GM23338 (cell line): ENCODE measurements around the gene CFHR4. TPM values are rescaled to one million over a fixed set of nuclear protein-coding genes. Genes with fewer than 3 reads are reported as not detected.

ENCODE experiments used
- ATAC-seq: fragments of 200-7000 bp; cut with Tn5 transposase; 3 replicates; pipeline ENCODE4 v1.9.1; 2020
- DNase-seq: peaks from one replicate; pipeline ENCODE4 v3.0.0-alpha.2; 2015; ENCODE audit warnings: low spot score
- H2AFZ ChIP-seq: fragments of 200-600 bp; sonication (generic); 2 replicates; pipeline ENCODE4 v1.8.0; 2016; ENCODE audit warnings: antibody characterized with exemption, mild to moderate bottlenecking, moderate library complexity
- H3F3A ChIP-seq: fragments of 200-600 bp; sonication (generic); replicated peaks from 2 replicates; pipeline ENCODE4 v1.8.0; 2017; ENCODE audit warnings: antibody characterized with exemption, mixed run types, low read depth
- H3K27ac ChIP-seq: fragments of 200-600 bp; sonication (generic); 2 replicates; pipeline ENCODE4 v1.6.1; 2016; ENCODE audit warnings: low read depth
- H3K27me3 ChIP-seq: fragments of 200-600 bp; sonication (generic); 2 replicates; pipeline ENCODE4 v1.8.0; 2016; ENCODE audit warnings: mild to moderate bottlenecking, mixed run types, moderate library complexity; ENCODE audit not compliant: insufficient read depth
- H3K36me3 ChIP-seq: fragments of 200-600 bp; sonication (generic); 2 replicates; pipeline ENCODE4 v1.8.0; 2016; ENCODE audit warnings: mild to moderate bottlenecking; ENCODE audit not compliant: insufficient read depth
- H3K4me1 ChIP-seq: fragments of 200-600 bp; sonication (generic); 2 replicates; pipeline ENCODE4 v1.8.0; 2016; ENCODE audit warnings: mild to moderate bottlenecking, moderate library complexity; ENCODE audit not compliant: insufficient read depth
- H3K4me2 ChIP-seq: fragments of 200-600 bp; sonication (generic); 2 replicates; pipeline ENCODE4 v1.7.1; 2017; ENCODE audit warnings: mixed run types
- H3K4me3 ChIP-seq: fragments of 200-600 bp; sonication (generic); 2 replicates; pipeline ENCODE4 v1.6.1; 2016; ENCODE audit warnings: mixed run types
- H3K79me2 ChIP-seq: fragments of 200-600 bp; sonication (generic); replicated peaks from 2 replicates; pipeline ENCODE4 v1.8.0; 2017; ENCODE audit warnings: mild to moderate bottlenecking; ENCODE audit not compliant: insufficient read depth
- H3K9me2 ChIP-seq: fragments of 200-600 bp; sonication (generic); 2 replicates; pipeline ENCODE4 v1.8.0; 2017; ENCODE audit not compliant: insufficient read depth
- H4K20me1 ChIP-seq: fragments of 200-600 bp; sonication (generic); replicated peaks from 2 replicates; pipeline ENCODE4 v1.8.0; 2017; ENCODE audit warnings: mild to moderate bottlenecking; ENCODE audit not compliant: insufficient read depth
- H3K27ac Mint-ChIP-seq: 2 replicates; pipeline ENCODE4 v1.8.0; 2020; ENCODE audit warnings: inconsistent platforms, mild to moderate bottlenecking, moderate library complexity, mixed read lengths
- H3K27me3 Mint-ChIP-seq: 3 replicates; pipeline ENCODE4 v1.8.0; 2022; ENCODE audit warnings: low read depth, mild to moderate bottlenecking, moderate library complexity, mixed read lengths, inconsistent platforms; ENCODE audit not compliant: insufficient read depth, poor library complexity
- H3K36me3 Mint-ChIP-seq: 3 replicates; pipeline ENCODE4 v1.8.0; 2021; ENCODE audit warnings: low read depth, mild to moderate bottlenecking, inconsistent platforms, moderate library complexity, mixed read lengths
- H3K4me1 Mint-ChIP-seq: 3 replicates; pipeline ENCODE4 v1.8.0; 2020; ENCODE audit warnings: mild to moderate bottlenecking, inconsistent platforms, mixed read lengths
- H3K4me3 Mint-ChIP-seq: 3 replicates; pipeline ENCODE4 v1.8.0; 2021; ENCODE audit warnings: moderate library complexity, mild to moderate bottlenecking, inconsistent platforms, mixed read lengths
- H3K9me3 Mint-ChIP-seq: 3 replicates; pipeline ENCODE4 v1.8.0; 2020; ENCODE audit warnings: moderate library complexity, mild to moderate bottlenecking, inconsistent platforms, mixed read lengths
- ZNF114 ChIP-seq: fragments of 250-450 bp; sonication (Bioruptor Pico); IDR thresholded peaks from 2 replicates; pipeline ENCODE4 v1.5.0; 2020; ENCODE audit warnings: mild to moderate bottlenecking, moderate library complexity
- polyA plus RNA-seq: library from polyadenylated mRNA; unstranded; fragments of >200 nt; fragmentation: Nextera tagmentation; extraction: Ambion mirVana; gene quantifications from 2 replicates; pipeline ENCODE4 v1.2.1, GENCODE V29; 2016
- total RNA-seq: library from RNA; depleted of rRNA; stranded (reverse); fragments of >200 nt; shearing (Covaris generic); gene quantifications from 2 replicates; pipeline ENCODE4 v1.2.3, GENCODE V29; 2014
- TF ChIP-seq, protein P1 (sequence below): IDR thresholded peaks from 2 replicates; pipeline ENCODE4 v1.6.1; 2016; ENCODE audit warnings: antibody characterized with exemption
- TF ChIP-seq, protein P2 (sequence below): IDR thresholded peaks from one replicate; pipeline ENCODE4 v1.6.1; 2018; ENCODE audit warnings: antibody characterized with exemption; ENCODE audit not compliant: unreplicated experiment
- TF ChIP-seq, protein P3 (sequence below), 2 experiments: fragments of 200-600 bp in 1 of 2; sonication (generic) in 1 of 2; conservative IDR thresholded peaks; 2 replicates each; pipeline versions ENCODE4 v1.5.1 to v1.6.1; 2016 to 2017; ENCODE audit warnings: antibody characterized with exemption in 2 of 2, low read depth in 2 of 2, mild to moderate bottlenecking in 2 of 2, moderate library complexity in 1 of 2

Gene CFHR4
- total and polyA plus RNA-seq, 2 experiments from 2014 or later = not detected

DNA sequence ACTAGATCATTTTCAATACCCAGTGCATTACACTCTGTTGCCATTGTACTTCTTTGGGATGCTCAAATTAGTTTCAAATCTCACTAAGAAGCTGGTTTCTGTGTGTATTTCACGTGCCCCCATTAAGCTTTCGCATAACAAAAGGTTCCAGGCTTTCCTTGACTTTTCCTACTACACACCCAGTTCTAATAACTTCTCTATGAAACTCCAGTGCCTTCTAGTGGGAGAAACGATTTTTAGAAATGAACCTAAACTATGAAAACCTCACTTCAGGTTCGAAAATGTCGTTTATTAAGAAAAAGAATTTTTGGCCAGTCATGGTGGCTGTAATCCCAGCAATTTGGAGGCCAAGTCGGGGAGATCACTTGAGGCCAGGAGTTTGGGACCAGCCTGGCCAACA lies 2.8 kb downstream of the CFHR4 start:
- no peak overlapping the region for H3K4me2 ChIP-seq
- 0 out of 2 replicates have a peak overlapping the region, but pooled peaks have one; percentile 11 for H2AFZ ChIP-seq
- ATAC-seq (no peak), DNase-seq (no peak)
- no peaks in the 10 kb centered on the region for H3K27me3 ChIP-seq
- H3K36me3 ChIP-seq = peaks cover 4% of the 10 kb centered on the region; the same call in 1 of the 2 replicates
- H3K4me1 Mint-ChIP-seq = no peaks in the 10 kb centered on the region
- no peaks in the 10 kb centered on the region for H3K4me1 ChIP-seq
- no peaks in the 10 kb centered on the region for H3F3A ChIP-seq
- H4K20me1 ChIP-seq = no peaks in the 10 kb centered on the region
- H3K9me3 Mint-ChIP-seq = peaks cover 16% of the 10 kb centered on the region; the same call in 2 of the 3 replicates
- peak overlapping the region; percentile 66; the same call in 1 of the 2 replicates for H3K27ac Mint-ChIP-seq
- no peak overlapping the region for H3K4me3 Mint-ChIP-seq
- H3K27me3 Mint-ChIP-seq = peaks cover 3% of the 10 kb centered on the region
- H3K27ac ChIP-seq = no peak overlapping the region
- peaks cover 11% of the 10 kb centered on the region; the same call in 2 of the 3 replicates for H3K36me3 Mint-ChIP-seq
- H3K9me2 ChIP-seq = no peaks in the 10 kb centered on the region
- H3K4me3 ChIP-seq = no peak overlapping the region
- no peak for TF ChIP-seq ZNF114 (CRISPR knock-in tag)
- TF ChIP-seq, protein P1, sequence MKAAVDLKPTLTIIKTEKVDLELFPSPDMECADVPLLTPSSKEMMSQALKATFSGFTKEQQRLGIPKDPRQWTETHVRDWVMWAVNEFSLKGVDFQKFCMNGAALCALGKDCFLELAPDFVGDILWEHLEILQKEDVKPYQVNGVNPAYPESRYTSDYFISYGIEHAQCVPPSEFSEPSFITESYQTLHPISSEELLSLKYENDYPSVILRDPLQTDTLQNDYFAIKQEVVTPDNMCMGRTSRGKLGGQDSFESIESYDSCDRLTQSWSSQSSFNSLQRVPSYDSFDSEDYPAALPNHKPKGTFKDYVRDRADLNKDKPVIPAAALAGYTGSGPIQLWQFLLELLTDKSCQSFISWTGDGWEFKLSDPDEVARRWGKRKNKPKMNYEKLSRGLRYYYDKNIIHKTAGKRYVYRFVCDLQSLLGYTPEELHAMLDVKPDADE = no peak
- no peaks in the 10 kb centered on the region for H3K79me2 ChIP-seq

- peaks cover 3% of the 10 kb centered on the region for H3K27me3 Mint-ChIP-seq
- Histone ChIP-seq H3K4me2 (no peak overlapping the region), H3K4me1 (no peaks in the 10 kb centered on the region), H3K27ac (no peak overlapping the region), H3K36me3 (no peaks in the 10 kb centered on the region), H3K9me2 (no peaks in the 10 kb centered on the region), H3K4me3 (no peak overlapping the region), H2AFZ (0 out of 2 replicates have a peak overlapping the region, but pooled peaks have one; percentile 11), H3F3A (no peaks in the 10 kb centered on the region), H3K27me3 (no peaks in the 10 kb centered on the region), H3K79me2 (no peaks in the 10 kb centered on the region), H4K20me1 (no peaks in the 10 kb centered on the region)
- ATAC-seq = no peak
- H3K36me3 Mint-ChIP-seq = peaks cover 10% of the 10 kb centered on the region; the same call in 2 of the 3 replicates
- H3K4me1 Mint-ChIP-seq = no peaks in the 10 kb centered on the region; the same call in 2 of the 3 replicates
- TF ChIP-seq, protein P2, sequence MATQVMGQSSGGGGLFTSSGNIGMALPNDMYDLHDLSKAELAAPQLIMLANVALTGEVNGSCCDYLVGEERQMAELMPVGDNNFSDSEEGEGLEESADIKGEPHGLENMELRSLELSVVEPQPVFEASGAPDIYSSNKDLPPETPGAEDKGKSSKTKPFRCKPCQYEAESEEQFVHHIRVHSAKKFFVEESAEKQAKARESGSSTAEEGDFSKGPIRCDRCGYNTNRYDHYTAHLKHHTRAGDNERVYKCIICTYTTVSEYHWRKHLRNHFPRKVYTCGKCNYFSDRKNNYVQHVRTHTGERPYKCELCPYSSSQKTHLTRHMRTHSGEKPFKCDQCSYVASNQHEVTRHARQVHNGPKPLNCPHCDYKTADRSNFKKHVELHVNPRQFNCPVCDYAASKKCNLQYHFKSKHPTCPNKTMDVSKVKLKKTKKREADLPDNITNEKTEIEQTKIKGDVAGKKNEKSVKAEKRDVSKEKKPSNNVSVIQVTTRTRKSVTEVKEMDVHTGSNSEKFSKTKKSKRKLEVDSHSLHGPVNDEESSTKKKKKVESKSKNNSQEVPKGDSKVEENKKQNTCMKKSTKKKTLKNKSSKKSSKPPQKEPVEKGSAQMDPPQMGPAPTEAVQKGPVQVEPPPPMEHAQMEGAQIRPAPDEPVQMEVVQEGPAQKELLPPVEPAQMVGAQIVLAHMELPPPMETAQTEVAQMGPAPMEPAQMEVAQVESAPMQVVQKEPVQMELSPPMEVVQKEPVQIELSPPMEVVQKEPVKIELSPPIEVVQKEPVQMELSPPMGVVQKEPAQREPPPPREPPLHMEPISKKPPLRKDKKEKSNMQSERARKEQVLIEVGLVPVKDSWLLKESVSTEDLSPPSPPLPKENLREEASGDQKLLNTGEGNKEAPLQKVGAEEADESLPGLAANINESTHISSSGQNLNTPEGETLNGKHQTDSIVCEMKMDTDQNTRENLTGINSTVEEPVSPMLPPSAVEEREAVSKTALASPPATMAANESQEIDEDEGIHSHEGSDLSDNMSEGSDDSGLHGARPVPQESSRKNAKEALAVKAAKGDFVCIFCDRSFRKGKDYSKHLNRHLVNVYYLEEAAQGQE = no peak
- TF ChIP-seq, protein P1 = no peak
- TF ChIP-seq, protein P3, sequence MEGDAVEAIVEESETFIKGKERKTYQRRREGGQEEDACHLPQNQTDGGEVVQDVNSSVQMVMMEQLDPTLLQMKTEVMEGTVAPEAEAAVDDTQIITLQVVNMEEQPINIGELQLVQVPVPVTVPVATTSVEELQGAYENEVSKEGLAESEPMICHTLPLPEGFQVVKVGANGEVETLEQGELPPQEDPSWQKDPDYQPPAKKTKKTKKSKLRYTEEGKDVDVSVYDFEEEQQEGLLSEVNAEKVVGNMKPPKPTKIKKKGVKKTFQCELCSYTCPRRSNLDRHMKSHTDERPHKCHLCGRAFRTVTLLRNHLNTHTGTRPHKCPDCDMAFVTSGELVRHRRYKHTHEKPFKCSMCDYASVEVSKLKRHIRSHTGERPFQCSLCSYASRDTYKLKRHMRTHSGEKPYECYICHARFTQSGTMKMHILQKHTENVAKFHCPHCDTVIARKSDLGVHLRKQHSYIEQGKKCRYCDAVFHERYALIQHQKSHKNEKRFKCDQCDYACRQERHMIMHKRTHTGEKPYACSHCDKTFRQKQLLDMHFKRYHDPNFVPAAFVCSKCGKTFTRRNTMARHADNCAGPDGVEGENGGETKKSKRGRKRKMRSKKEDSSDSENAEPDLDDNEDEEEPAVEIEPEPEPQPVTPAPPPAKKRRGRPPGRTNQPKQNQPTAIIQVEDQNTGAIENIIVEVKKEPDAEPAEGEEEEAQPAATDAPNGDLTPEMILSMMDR (conservative IDR thresholded peaks at IDR 0.05; ENCODE audit: low read depth in 2 of 2) = no peak
- no peak overlapping the region for H3K27ac Mint-ChIP-seq
- no peak overlapping the region for H3K4me3 Mint-ChIP-seq
- no peak for DNase-seq
- peaks cover 13% of the 10 kb centered on the region; the same call in 2 of the 3 replicates for H3K9me3 Mint-ChIP-seq
These were observed 3.4 kb downstream of the CFHR4 start for GRCh38 chr1:196891251-196891650.
